HEK293 (cell line): Measurements from ENCODE around the gene LRRC46.
A peak's percentile ranks its signal among the peaks of the same experiment; 100 is the strongest.

Experiments
- BCL11A ChIP-seq: fragments of 450-650 bp; formaldehyde crosslinking; IDR thresholded peaks from 2 replicates; pipeline ENCODE4 v1.5.1; 2016; ENCODE audit warnings: low read depth, missing biosample characterization, missing genetic modification characterization
- BCL11B ChIP-seq: fragments of 450-650 bp; formaldehyde crosslinking; IDR thresholded peaks from 2 replicates; pipeline ENCODE4 v1.5.1; 2016; ENCODE audit warnings: low read depth, missing biosample characterization, missing genetic modification characterization
- BCL6B ChIP-seq: fragments of 450-650 bp; formaldehyde crosslinking; IDR thresholded peaks from 2 replicates; pipeline ENCODE4 v1.5.1; 2017; ENCODE audit warnings: missing biosample characterization, missing genetic modification characterization
- GLI2 ChIP-seq: fragments of 450-650 bp; formaldehyde crosslinking; IDR thresholded peaks from 2 replicates; pipeline ENCODE4; 2017; ENCODE audit warnings: missing biosample characterization, missing genetic modification characterization, low read depth, borderline replicate concordance
- KLF1 ChIP-seq: fragments of 450-650 bp; formaldehyde crosslinking; IDR thresholded peaks from 2 replicates; pipeline ENCODE4 v1.5.1; 2016; ENCODE audit warnings: missing biosample characterization, missing genetic modification characterization
- PBX3 ChIP-seq: sonication (generic); formaldehyde crosslinking; IDR thresholded peaks from 2 replicates; pipeline ENCODE4 v1.8.1; 2022; ENCODE audit warnings: mild to moderate bottlenecking, moderate library complexity, missing genetic modification reagents
- PRDM2 ChIP-seq: fragments of 450-650 bp; formaldehyde crosslinking; IDR thresholded peaks from 2 replicates; pipeline ENCODE4 v1.5.1; 2016; ENCODE audit warnings: missing biosample characterization, missing genetic modification characterization, borderline replicate concordance
- SALL2 ChIP-seq: fragments of 450-650 bp; formaldehyde crosslinking; IDR thresholded peaks from 2 replicates; pipeline ENCODE4 v1.5.0; 2017; ENCODE audit warnings: missing biosample characterization, mild to moderate bottlenecking, missing genetic modification characterization, borderline replicate concordance
- YY1 ChIP-seq: fragments of 450-650 bp; formaldehyde crosslinking; IDR thresholded peaks from 2 replicates; pipeline ENCODE4 v1.5.1; 2018; ENCODE audit warnings: missing biosample characterization, missing genetic modification characterization
- ZBTB8A ChIP-seq: fragments of 450-650 bp; formaldehyde crosslinking; IDR thresholded peaks from 2 replicates; pipeline ENCODE4 v1.5.1; 2016; ENCODE audit warnings: missing biosample characterization, missing genetic modification characterization
- ZFP3 ChIP-seq: fragments of 450-650 bp; formaldehyde crosslinking; IDR thresholded peaks from 2 replicates; pipeline ENCODE4 v1.5.1; 2016; ENCODE audit warnings: low read depth, missing biosample characterization, missing genetic modification characterization
- ZNF175 ChIP-seq: fragments of 450-650 bp; formaldehyde crosslinking; IDR thresholded peaks from 2 replicates; pipeline ENCODE4 v1.5.1; 2016; ENCODE audit warnings: missing biosample characterization, missing genetic modification characterization
- ZNF2 ChIP-seq: fragments of 450-650 bp; formaldehyde crosslinking; IDR thresholded peaks from 2 replicates; pipeline ENCODE4 v1.5.1; 2016; ENCODE audit warnings: missing biosample characterization, missing genetic modification characterization
- ZNF211 ChIP-seq: fragments of 450-650 bp; formaldehyde crosslinking; IDR thresholded peaks from 2 replicates; pipeline ENCODE4 v1.5.1; 2016; ENCODE audit warnings: low read depth, missing biosample characterization, missing genetic modification characterization
- ZNF214 ChIP-seq: fragments of 450-650 bp; formaldehyde crosslinking; IDR thresholded peaks from 2 replicates; pipeline ENCODE4 v1.5.1; 2017; ENCODE audit warnings: missing biosample characterization, mild to moderate bottlenecking, missing genetic modification characterization, borderline replicate concordance
- ZNF221 ChIP-seq: fragments of 450-650 bp; formaldehyde crosslinking; IDR thresholded peaks from 2 replicates; pipeline ENCODE4 v1.5.1; 2017; ENCODE audit warnings: missing biosample characterization, missing genetic modification characterization, borderline replicate concordance
- ZNF24 ChIP-seq: fragments of 450-650 bp; formaldehyde crosslinking; IDR thresholded peaks from 2 replicates; pipeline ENCODE4 v1.5.1; 2016; ENCODE audit warnings: missing biosample characterization, missing genetic modification characterization
- ZNF302 ChIP-seq: fragments of 450-650 bp; formaldehyde crosslinking; IDR thresholded peaks from 2 replicates; pipeline ENCODE4 v1.5.1; 2016; ENCODE audit warnings: missing biosample characterization, missing genetic modification characterization, low read depth
- ZNF341 ChIP-seq: fragments of 450-650 bp; formaldehyde crosslinking; IDR thresholded peaks from 2 replicates; pipeline ENCODE4; 2016; ENCODE audit warnings: low read depth, missing biosample characterization, missing genetic modification characterization
- ZNF37A ChIP-seq: fragments of 450-650 bp; IDR thresholded peaks from 2 replicates; pipeline ENCODE4 v1.5.1; 2018; ENCODE audit warnings: missing biosample characterization, missing genetic modification characterization
- ZNF510 ChIP-seq: fragments of 450-650 bp; formaldehyde crosslinking; IDR thresholded peaks from 2 replicates; pipeline ENCODE4 v1.5.1; 2018; ENCODE audit warnings: mild to moderate bottlenecking, missing genetic modification characterization, missing biosample characterization; ENCODE audit not compliant: insufficient replicate concordance
- ZNF518A ChIP-seq: fragments of 450-650 bp; formaldehyde crosslinking; conservative IDR thresholded peaks from 2 replicates; pipeline ENCODE4 v1.5.1; 2016; ENCODE audit warnings: low read depth, missing biosample characterization, missing genetic modification characterization
- ZNF560 ChIP-seq: fragments of 450-650 bp; formaldehyde crosslinking; IDR thresholded peaks from 2 replicates; pipeline ENCODE4 v1.5.1; 2017; ENCODE audit warnings: missing biosample characterization, missing genetic modification characterization, borderline replicate concordance
- ZNF677 ChIP-seq: fragments of 450-650 bp; IDR thresholded peaks from 2 replicates; pipeline ENCODE4 v1.5.0; 2018; ENCODE audit warnings: missing biosample characterization, mild to moderate bottlenecking, missing genetic modification characterization, moderate library complexity
- ZNF76 ChIP-seq: fragments of 450-650 bp; formaldehyde crosslinking; IDR thresholded peaks from 2 replicates; pipeline ENCODE4; 2016; ENCODE audit warnings: low read depth, missing biosample characterization, missing genetic modification characterization, borderline replicate concordance
- ZNF843 ChIP-seq: fragments of 450-650 bp; formaldehyde crosslinking; IDR thresholded peaks from 2 replicates; pipeline ENCODE4 v1.5.1; 2016; ENCODE audit warnings: missing biosample characterization, missing genetic modification characterization

The LRRC46 gene

GRCh38 chr17:47883589-47884426 lies 52.3 kb downstream of the LRRC46 start (continued):
- TF ChIP-seq ZNF843: no peak
- no peak for TF ChIP-seq BCL11B (tag by site-specific recombination)
- TF ChIP-seq ZNF37A (tag by site-specific recombination): no peak
- TF ChIP-seq BCL6B (tag by site-specific recombination): no peak
- TF ChIP-seq SALL2 (tag by site-specific recombination): no peak
- no peak for TF ChIP-seq ZNF211 (tag by site-specific recombination)
- no peak for TF ChIP-seq ZNF341 (tag by site-specific recombination)
- TF ChIP-seq PRDM2 (tag by site-specific recombination): no peak
- TF ChIP-seq BCL11A (tag by site-specific recombination): no peak
- no peak for TF ChIP-seq PBX3
- 0 out of 2 replicates have a peak, but pooled peaks have one; percentile 28 for TF ChIP-seq YY1 (tag by site-specific recombination)
- TF ChIP-seq ZNF221 (tag by site-specific recombination): no peak
- TF ChIP-seq ZNF76 (tag by site-specific recombination): no peak
- TF ChIP-seq ZNF510 (tag by site-specific recombination): no peak
- no peak for TF ChIP-seq ZNF214 (tag by site-specific recombination)
- TF ChIP-seq ZNF24 (tag by site-specific recombination): 0 out of 2 replicates have a peak, but pooled peaks have one; percentile 31
- TF ChIP-seq KLF1 (tag by site-specific recombination): no peak
- no peak for TF ChIP-seq ZFP3 (tag by site-specific recombination)
- no peak for TF ChIP-seq ZNF175 (tag by site-specific recombination)
- TF ChIP-seq ZNF560 (tag by site-specific recombination): no peak
- no peak for TF ChIP-seq ZNF2
- TF ChIP-seq ZNF302: no peak
- no peak for TF ChIP-seq ZNF518A (tag by site-specific recombination)
- TF ChIP-seq ZBTB8A (tag by site-specific recombination): peak; percentile 72
- no peak for TF ChIP-seq GLI2 (tag by site-specific recombination)
- TF ChIP-seq ZNF677: no peak
